Gastroesophageal sphincter (tissue), 3 donors: Measurements from ENCODE around the gene ULK2.

ENCODE experiments used
- CTCF ChIP-seq, 4 experiments: fragments of 200-600 bp in 2 of 4; fragments of 450-650 bp in 2 of 4; sonication (generic) in 1 of 4; IDR thresholded peaks; one replicate each; pipeline ENCODE4 v1.5.1; 2017 to 2019; ENCODE audit warnings: antibody characterized with exemption in 4 of 4, mild to moderate bottlenecking in 2 of 4, moderate library complexity in 2 of 4
- POLR2A ChIP-seq, 2 donors: fragments of 450-650 bp; IDR thresholded peaks; one replicate each; pipeline ENCODE4 v1.6.1; 2017; ENCODE audit warnings: antibody characterized with exemption in 2 of 2, mild to moderate bottlenecking in 2 of 2, moderate library complexity in 1 of 2

DNA sequence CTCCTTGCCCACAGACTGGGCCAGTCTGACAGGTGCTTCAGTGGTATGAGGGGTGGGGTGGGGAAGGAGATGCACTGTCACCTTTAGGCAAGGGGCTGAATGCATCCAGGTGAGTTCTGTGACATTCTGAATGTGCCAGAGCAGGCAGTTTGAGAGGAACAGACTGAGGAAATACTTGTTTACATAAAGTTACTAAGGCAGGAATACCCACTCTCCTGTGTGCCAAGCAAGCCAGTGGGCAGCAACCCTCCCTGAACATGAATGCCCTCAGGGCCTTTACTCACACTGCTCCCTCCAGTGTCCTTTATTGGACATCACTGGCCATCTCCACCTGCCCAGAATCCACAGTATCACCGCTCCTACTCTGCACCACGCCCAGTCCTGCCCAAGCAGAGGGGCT is 33.1 kb upstream of the ULK2 start:
- TF ChIP-seq POLR2A (IDR thresholded peaks at IDR 0.05) (no peak), CTCF (IDR thresholded peaks at IDR 0.05) (no peak)
